Transverse colon (tissue), 4 donors: ENCODE data around the gene SYDE1. TPM values are rescaled to one million over a fixed set of nuclear protein-coding genes. Genes with fewer than 3 reads are reported as not detected.

Source experiments
- DNase-seq: peaks from one replicate; pipeline ENCODE4 v3.0.0-alpha.2; 2019
- H3K27ac ChIP-seq, 4 donors: fragments of 200-600 bp; sonication (generic); 2 replicates each; pipeline ENCODE4 v1.5.1; 2016 to 2018; ENCODE audit warnings: inconsistent platforms in 4 of 4
- H3K27me3 ChIP-seq: fragments of 200-600 bp; sonication (generic); 2 replicates; pipeline ENCODE4 v1.5.1; 2017; ENCODE audit warnings: inconsistent platforms
- H3K36me3 ChIP-seq, 4 donors: fragments of 200-600 bp; sonication (generic); 2 replicates each; pipeline ENCODE4 v1.5.1; 2017 to 2019; ENCODE audit warnings: inconsistent platforms in 4 of 4
- H3K4me1 ChIP-seq, 4 donors: fragments of 200-600 bp; sonication (generic); 2 replicates each; pipeline ENCODE4 v1.5.1; 2017 to 2020; ENCODE audit warnings: inconsistent platforms in 4 of 4
- H3K4me3 ChIP-seq, 4 donors: fragments of 200-600 bp; sonication (generic); 1 replicate in 1 of 4; 2 replicates in 3 of 4; pipeline versions ENCODE4 v1.5.1 to v1.6.1; 2017 to 2019; ENCODE audit warnings: inconsistent platforms in 4 of 4
- H3K9me3 ChIP-seq, 2 donors: fragments of 200-600 bp; sonication (generic); 2 replicates each; pipeline ENCODE4 v1.5.1; 2017 to 2019; ENCODE audit warnings: inconsistent platforms in 2 of 2
- CTCF ChIP-seq, 5 experiments: fragments of 200-600 bp in 3 of 5; fragments of 450-650 bp in 2 of 5; sonication (generic) in 3 of 5; IDR thresholded peaks; 1 replicate in 2 of 5; 2 replicates in 3 of 5; pipeline ENCODE4 v1.5.1; 2016 to 2017; ENCODE audit warnings: antibody characterized with exemption in 5 of 5, inconsistent platforms in 3 of 5, mild to moderate bottlenecking in 2 of 5, moderate library complexity in 1 of 5
- EP300 ChIP-seq: sonication (generic); formaldehyde crosslinking; IDR thresholded peaks from one replicate; pipeline ENCODE4 v1.6.1; 2017; ENCODE audit warnings: antibody characterized with exemption, low read depth
- POLR2A ChIP-seq: fragments of 450-650 bp; IDR thresholded peaks from one replicate; pipeline ENCODE4 v1.6.1; 2016; ENCODE audit warnings: antibody characterized with exemption, mild to moderate bottlenecking, moderate library complexity
- POLR2AphosphoS5 ChIP-seq, 3 donors: sonication (generic); formaldehyde crosslinking; IDR thresholded peaks; one replicate each; pipeline ENCODE4 v1.6.1; 2016; ENCODE audit warnings: antibody characterized with exemption in 3 of 3
- WGBS, 2 donors: methylation state at CpG; one replicate each; pipeline ENCODE4 v1.1.5; 2018; ENCODE audit warnings: low coverage in 1 of 2; 5-methylcytosine and 5-hydroxymethylcytosine counted together
- in situ Hi-C, 4 donors: fragments of 200-750 bp; cut with MboI; loops; one replicate each; pipeline versions ENCODE4 v1.15.0 to v1.15.1; 2017; ENCODE audit warnings: low sequenced_read_pairs in 3 of 4, low pct_ligation_motif_present in 1 of 4, low pct_unique_long_range_greater_than_20kb in 1 of 4
- intact Hi-C: fragments of 100-400 bp; cut with DNase I; formaldehyde crosslinking; loops from one replicate; pipeline ENCODE4 v1.15.1; 2023; ENCODE audit warnings: low total_unique reads
- total RNA-seq, 4 donors: library from RNA; depleted of rRNA; stranded (reverse); fragments of >200 nt; gene quantifications; one replicate each; pipeline ENCODE4 v1.1.0, GENCODE V29; 2016

SYDE1 gene
- total RNA-seq, 4 donors from 2014 or later, result 6.7 to 20.9 (median 12.3) TPM

GRCh38 chr19:15109768-15110417, 2.7 kb downstream of the SYDE1 start:
- Histone ChIP-seq H3K4me3 (no peak overlapping the region), H3K36me3 (no peaks in the 10 kb centered on the region), H3K27ac (no peak overlapping the region), H3K27me3 (peaks cover 30% of the 10 kb centered on the region), H3K4me1 (peaks cover 0 to 23% (median 0%) of the 10 kb centered on the region in 4 donors), H3K9me3 (no peaks in the 10 kb centered on the region)
- in situ Hi-C loops, result no loop called here
- intact Hi-C loops, result loop anchor here (5.0 kb wide), 1 partner anchor 868 kb away; no protein-coding TSS in a partner anchor
- WGBS, 2 donors, result 92% methylated on average over 19 of the region's 49 CpGs; no CpG with 5 or more reads in 1 of the 2 donors
- no peak for DNase-seq
- TF ChIP-seq CTCF (IDR thresholded peaks at IDR 0.05) (no peak), EP300 (no peak), POLR2AphosphoS5 (IDR thresholded peaks at IDR 0.05) (no peak), POLR2A (no peak)

GRCh38 chr19:15110418-15110815, 3.2 kb downstream of the SYDE1 start:
- Histone ChIP-seq H3K27ac (no peak overlapping the region), H3K4me1 (peaks cover 0 to 23% (median 2%) of the 10 kb centered on the region in 4 donors), H3K4me3 (no peak overlapping the region), H3K27me3 (peaks cover 30% of the 10 kb centered on the region), H3K36me3 (no peaks in the 10 kb centered on the region), H3K9me3 (no peaks in the 10 kb centered on the region)
- in situ Hi-C loops (no loop called here), intact Hi-C loops (loop anchor here (5.0 kb wide), 1 partner anchor 868 kb away; no protein-coding TSS in a partner anchor)
- 83% methylated on average over 5 of the region's 17 CpGs; no CpG with 5 or more reads in 1 of the 2 donors for WGBS, 2 donors
- TF ChIP-seq POLR2AphosphoS5 (IDR thresholded peaks at IDR 0.05) (no peak), POLR2A (no peak), CTCF (IDR thresholded peaks at IDR 0.05) (no peak), EP300 (no peak)
- DNase-seq, result no peak

GRCh38 chr19:15111758-15112157, 4.6 kb downstream of the SYDE1 start:
- DNase-seq, result no peak
- in situ Hi-C loops, result no loop called here
- H3K27me3 ChIP-seq, result peaks cover 23% of the 10 kb centered on the region
- H3K9me3 ChIP-seq, result no peaks in the 10 kb centered on the region
- H3K4me3 ChIP-seq, result no peak overlapping the region
- H3K27ac ChIP-seq, result no peak overlapping the region
- peaks cover 0 to 11% (median 4%) of the 10 kb centered on the region in 4 donors for H3K36me3 ChIP-seq
- no peak for TF ChIP-seq EP300
- no peak for TF ChIP-seq POLR2AphosphoS5 (IDR thresholded peaks at IDR 0.05)
- TF ChIP-seq CTCF (IDR thresholded peaks at IDR 0.05), result no peak
- no peak for TF ChIP-seq POLR2A
- peaks cover 0 to 19% (median 2%) of the 10 kb centered on the region in 4 donors for H3K4me1 ChIP-seq
- intact Hi-C loops, result loop anchor here (5.0 kb wide), 1 partner anchor 869 kb away; no protein-coding TSS in a partner anchor
- WGBS, 2 donors, result 78% methylated on average over 1 of the region's 1 CpG; no CpG with 5 or more reads in 1 of the 2 donors

GRCh38 chr19:15112385-15112784, 5.2 kb downstream of the SYDE1 start:
- DNase-seq, result no peak
- no peak overlapping the region for H3K27ac ChIP-seq
- TF ChIP-seq CTCF (IDR thresholded peaks at IDR 0.05) (no peak), POLR2AphosphoS5 (IDR thresholded peaks at IDR 0.05) (no peak), EP300 (no peak), POLR2A (no peak)
- no peaks in the 10 kb centered on the region for H3K9me3 ChIP-seq
- in situ Hi-C loops, result no loop called here
- WGBS, 2 donors, result 88% methylated on average over 11 of the region's 11 CpGs; no CpG with 5 or more reads in 1 of the 2 donors
- peaks cover 0 to 17% (median 6%) of the 10 kb centered on the region in 4 donors for H3K36me3 ChIP-seq
- peaks cover 0 to 16% (median 2%) of the 10 kb centered on the region in 4 donors for H3K4me1 ChIP-seq
- intact Hi-C loops, result loop anchor here (5.0 kb wide), 1 partner anchor 870 kb away; no protein-coding TSS in a partner anchor
- peaks cover 18% of the 10 kb centered on the region for H3K27me3 ChIP-seq
- no peak overlapping the region for H3K4me3 ChIP-seq
